ENCODE measurements around the gene ALOX12.

Gene ALOX12

DNA sequence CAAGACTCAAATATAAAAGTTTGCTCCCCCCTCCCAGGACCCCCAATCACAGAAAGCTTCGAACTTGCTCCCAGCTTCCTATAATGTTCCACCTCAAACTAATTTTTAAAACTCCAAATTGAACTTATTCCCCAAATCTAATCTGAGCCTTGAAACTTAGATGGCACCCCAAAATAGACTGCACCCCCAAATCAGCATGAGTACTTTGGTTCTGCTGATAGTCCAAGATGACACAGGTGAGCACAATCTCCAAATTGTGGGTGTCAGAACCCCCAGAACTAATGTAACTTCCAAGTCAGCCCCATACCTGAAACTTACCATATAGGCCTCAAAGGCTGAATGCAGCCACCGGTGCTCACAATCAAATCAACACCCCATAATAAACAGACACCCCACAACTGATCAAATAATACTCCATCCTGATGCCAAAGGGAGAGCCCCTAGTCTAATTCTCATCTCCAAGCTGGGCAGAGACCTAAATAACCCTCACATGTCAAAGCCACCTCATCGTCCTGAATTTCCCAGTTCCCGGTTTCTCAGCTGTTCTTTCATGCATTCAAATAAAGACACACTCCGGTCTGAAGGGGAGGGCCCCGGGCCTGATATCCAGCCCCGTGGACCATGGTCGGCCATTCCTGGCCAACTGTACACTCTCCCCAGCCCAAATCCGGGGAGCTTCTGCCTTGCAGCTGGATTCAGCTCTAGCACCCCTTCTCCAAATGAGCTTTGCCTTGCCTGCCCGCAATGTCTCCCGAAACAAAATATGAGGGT lies 25.2 kb downstream of the ALOX12 start:
- no peak for DNase-seq (ENCODE audit: extremely low read depth in 1 of 2, low read depth in 1 of 2)

DNA sequence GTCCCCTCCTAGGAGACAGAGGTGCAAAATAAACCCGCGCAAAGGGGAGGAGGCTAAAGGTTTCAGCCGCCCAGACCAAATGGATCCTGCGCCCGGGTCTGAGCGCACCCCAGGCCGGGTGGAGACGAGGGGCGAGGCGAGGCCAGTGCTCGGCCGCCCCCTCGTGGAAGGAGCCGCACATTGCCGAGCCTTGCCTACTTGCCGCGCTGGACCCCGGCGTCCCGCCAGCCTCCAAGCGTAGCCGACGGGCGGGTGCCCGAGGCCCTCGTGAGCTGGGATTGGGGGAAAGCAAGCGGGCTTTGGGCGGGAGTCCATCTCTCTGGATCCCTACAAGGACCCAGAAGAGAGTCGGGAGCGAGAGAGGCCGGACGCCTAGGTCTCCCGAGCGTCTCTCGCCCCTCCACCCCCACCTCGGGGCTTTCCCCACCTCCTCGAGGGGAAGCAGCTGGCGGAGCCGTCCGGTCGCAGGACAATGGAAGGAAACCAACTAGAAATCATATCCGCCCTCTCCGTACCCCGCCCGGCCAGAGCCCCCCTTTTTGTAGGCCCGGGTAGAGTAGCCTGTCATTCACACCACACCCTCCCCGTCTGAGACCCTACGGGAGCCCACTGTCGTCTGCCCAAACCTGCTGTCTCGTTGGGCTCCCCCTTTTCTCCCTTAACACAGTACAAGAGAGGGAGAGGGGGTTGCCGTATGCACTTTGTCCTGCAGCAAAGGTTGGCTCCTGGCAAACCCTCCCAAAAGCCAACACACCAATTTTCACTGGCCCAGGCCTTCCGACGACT lies 26.3 kb downstream of the ALOX12 start:
- DNase-seq (ENCODE audit: extremely low read depth in 1 of 2, low read depth in 1 of 2): peak in 1 of 2 donors; percentile 58

DNA sequence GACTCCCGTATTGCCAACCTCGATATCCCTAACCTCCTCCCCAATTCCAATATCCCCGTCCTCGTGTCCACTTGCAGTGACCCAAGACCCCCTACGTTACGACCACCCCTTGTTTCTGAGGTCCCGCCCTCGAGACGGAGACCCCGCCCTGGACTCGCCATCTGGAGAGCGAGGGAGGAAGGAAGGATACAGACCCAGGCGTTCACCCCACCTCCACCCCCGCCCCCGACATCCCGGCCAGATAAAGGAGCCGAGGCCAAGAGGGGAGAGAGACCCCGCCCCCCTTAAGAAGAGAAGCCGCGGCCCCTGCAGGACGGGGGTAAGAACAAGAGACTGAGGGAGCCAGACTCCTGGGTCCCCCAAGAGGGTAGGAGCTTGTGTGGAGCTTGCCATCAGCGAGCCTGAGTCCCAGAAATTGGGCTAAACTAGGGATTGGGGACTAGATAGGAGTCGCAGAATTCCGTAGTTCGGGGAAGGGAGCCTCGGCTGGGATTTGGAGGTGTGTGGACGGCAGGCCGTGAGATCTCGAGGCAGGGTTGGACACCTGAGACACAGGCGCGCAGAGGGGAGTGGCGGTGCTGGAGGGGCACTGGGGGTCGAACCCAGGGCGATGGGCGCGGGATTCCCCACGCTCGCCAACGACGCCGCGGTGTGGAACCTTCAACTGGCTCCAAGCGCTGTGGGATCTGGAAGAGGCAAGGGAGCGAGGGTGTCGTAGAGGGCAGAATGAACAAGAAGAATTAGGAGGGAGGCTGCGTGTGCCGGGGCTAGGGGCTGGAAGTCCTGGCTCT lies 27.1 kb downstream of the ALOX12 start, which contains the start of gene BCL6B:
BCL6B (plus strand) TSS at position 270 of the 791 bp plus-strand sequence. CDS start 622 bp downstream, outside the sequence.
- no peak for DNase-seq (ENCODE audit: extremely low read depth in 1 of 2, low read depth in 1 of 2)

DNA sequence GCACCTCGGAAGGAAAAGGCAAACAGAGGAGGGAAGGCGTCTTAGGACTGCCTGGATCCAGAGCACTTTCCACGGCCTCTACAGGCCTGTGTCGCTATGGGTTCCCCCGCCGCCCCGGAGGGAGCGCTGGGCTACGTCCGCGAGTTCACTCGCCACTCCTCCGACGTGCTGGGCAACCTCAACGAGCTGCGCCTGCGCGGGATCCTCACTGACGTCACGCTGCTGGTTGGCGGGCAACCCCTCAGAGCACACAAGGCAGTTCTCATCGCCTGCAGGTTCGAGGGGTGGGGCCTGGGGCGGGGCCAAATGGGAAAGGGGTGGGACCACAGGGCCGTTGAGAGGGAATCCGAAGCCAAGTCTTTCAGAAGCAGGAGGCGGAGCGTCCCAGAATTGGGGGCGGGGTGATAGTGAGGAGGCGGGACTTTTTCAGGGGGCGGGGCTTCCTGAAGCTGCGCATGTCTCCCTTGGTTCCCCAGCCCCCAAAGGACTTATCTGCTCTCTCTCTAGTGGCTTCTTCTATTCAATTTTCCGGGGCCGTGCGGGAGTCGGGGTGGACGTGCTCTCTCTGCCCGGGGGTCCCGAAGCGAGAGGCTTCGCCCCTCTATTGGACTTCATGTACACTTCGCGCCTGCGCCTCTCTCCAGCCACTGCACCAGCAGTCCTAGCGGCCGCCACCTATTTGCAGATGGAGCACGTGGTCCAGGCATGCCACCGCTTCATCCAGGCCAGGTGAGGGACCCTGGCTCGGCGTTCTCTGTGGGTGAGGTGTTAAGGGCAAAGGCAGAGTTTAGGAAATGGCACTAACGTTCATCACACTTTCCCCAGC lies 27.9 kb downstream of the ALOX12 start:
- peak; percentile 87 to 94 for DNase-seq (ENCODE audit: extremely low read depth in 1 of 2, low read depth in 1 of 2)

DNA sequence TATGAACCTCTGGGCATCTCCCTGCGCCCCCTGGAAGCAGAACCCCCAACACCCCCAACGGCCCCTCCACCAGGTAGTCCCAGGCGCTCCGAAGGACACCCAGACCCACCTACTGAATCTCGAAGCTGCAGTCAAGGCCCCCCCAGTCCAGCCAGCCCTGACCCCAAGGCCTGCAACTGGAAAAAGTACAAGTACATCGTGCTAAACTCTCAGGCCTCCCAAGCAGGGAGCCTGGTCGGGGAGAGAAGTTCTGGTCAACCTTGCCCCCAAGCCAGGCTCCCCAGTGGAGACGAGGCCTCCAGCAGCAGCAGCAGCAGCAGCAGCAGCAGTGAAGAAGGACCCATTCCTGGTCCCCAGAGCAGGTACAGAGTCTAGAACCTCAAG lies 28.5 kb downstream of the ALOX12 start:
- no peak for DNase-seq (ENCODE audit: extremely low read depth in 1 of 2, low read depth in 1 of 2)

DNA sequence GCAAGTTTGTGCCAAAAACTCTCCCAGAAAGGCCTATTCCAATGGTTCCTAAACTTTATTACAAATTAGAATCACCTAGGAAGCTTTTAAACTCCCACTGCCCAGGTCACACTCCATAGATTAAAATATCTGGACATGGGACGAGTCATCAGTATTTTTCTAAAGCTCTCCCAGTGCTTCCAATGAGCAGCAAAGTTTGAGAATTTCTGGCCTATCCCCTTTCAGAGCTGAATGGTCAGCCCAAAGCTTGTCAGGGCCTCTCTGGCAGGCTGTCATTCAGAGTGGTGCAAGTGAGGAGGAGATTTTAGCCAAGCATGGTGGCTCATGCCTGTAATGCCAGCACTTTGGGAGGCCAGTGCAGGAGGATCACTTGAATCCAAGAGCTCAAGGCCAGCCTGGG lies 29.4 kb downstream of the ALOX12 start:
- DNase-seq (ENCODE audit: extremely low read depth in 1 of 2, low read depth in 1 of 2): no peak

DNA sequence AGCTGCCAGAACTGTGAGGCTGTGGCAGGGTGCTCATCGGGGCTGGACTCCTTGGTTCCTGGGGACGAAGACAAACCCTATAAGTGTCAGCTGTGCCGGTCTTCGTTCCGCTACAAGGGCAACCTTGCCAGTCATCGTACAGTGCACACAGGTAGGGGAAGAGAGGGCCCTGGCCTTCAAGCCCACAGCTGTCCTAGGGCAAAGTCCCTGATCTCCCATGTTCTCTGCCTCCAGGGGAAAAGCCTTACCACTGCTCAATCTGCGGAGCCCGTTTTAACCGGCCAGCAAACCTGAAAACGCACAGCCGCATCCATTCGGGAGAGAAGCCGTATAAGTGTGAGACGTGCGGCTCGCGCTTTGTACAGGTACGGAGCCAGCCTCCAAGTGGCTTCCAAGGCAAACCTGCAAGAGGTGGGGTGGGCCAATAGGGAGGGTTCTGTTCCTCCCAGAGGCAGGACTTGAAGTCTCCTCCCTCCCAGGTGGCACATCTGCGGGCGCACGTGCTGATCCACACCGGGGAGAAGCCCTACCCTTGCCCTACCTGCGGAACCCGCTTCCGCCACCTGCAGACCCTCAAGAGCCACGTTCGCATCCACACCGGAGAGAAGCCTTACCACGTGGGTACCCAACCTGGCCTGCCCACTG lies 30.7 kb downstream of the ALOX12 start:
- DNase-seq (ENCODE audit: extremely low read depth in 1 of 2, low read depth in 1 of 2): no peak

DNA sequence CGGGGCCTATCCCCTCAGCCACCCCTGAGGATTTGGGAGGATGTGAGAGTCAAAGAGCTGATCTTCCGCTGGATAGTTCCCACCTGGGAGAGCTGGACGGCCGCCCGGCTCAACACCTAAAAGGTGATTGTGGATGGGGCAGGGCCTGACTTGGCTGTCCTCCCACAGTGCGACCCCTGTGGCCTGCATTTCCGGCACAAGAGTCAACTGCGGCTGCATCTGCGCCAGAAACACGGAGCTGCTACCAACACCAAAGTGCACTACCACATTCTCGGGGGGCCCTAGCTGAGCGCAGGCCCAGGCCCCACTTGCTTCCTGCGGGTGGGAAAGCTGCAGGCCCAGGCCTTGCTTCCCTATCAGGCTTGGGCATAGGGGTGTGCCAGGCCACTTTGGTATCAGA lies 31.5 kb downstream of the ALOX12 start:
- no peak for DNase-seq (ENCODE audit: extremely low read depth in 1 of 2, low read depth in 1 of 2)

DNA sequence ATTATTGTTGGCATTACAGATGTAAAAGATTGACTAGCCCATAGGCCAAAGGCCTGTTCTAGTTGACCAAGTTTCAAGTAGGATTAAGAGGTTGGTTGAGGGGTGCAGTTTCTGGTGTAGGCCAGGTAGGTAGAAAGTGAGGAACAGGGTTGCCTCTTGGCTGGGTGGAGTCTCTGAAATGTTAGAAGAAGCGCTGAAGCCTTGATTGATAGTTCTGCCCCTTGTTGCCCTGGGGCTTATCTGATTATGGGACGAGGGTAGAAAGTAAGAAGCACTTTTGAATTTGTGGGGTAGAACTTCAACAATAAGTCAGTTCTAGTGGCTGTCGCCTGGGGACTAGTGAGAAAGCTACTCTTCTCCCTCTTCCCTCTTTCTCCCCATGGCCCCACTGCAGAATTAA lies 33.2 kb downstream of the ALOX12 start:
- no peak for DNase-seq (ENCODE audit: extremely low read depth in 1 of 2, low read depth in 1 of 2)

DNA sequence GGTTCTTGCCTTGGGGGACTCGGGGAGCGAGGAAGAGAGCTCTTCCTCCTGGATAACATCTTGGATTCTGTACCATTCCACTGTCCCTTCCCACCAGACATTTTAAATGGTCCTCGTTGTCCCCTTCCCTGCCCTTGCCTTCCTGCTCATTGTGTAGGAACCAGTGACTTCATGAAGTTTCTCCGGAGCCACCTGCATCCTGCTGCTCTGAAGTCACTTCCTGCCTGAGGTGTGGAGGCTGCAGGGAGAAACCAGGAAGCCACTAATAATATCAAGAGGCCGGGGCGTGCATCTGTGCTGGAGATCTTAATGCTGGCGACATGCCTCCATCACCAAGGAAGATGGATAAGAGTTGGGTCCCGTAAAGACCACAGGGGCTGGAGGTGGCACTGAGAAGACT lies 33.8 kb downstream of the ALOX12 start:
- no peak for DNase-seq (ENCODE audit: extremely low read depth in 1 of 2, low read depth in 1 of 2)

DNA sequence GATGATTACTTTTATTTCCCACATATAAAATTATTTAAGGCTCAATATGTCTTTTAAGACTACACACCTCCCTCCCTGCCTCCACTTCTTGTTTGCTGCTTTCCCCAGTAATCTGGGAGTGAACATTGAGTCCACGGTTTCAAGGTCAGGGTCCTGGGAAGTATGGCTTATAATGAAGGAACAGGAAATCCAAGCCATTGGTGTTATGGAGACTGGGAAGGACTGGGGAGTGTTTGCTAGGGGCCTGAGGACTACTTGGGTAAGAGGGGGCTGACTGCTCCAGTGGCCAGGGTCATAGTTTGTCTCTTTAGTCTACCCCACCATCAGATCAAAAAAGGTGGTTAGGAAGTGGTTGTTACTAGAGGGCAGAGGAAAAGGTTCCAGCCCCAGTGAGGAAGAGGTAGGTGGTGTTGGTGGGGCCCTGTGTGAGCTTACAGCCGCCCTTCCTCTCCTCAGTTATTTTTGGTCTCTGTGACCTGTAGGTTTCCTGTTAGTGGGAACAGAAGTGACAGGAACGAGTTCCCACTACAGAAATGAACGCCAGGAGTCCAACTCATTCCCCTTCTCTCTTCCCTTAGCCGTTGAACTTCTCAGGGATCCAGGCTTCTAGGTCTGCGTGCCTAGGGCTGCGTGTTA lies 39.2 kb downstream of the ALOX12 start:
- no peak for DNase-seq (ENCODE audit: extremely low read depth in 1 of 2, low read depth in 1 of 2)

DNA sequence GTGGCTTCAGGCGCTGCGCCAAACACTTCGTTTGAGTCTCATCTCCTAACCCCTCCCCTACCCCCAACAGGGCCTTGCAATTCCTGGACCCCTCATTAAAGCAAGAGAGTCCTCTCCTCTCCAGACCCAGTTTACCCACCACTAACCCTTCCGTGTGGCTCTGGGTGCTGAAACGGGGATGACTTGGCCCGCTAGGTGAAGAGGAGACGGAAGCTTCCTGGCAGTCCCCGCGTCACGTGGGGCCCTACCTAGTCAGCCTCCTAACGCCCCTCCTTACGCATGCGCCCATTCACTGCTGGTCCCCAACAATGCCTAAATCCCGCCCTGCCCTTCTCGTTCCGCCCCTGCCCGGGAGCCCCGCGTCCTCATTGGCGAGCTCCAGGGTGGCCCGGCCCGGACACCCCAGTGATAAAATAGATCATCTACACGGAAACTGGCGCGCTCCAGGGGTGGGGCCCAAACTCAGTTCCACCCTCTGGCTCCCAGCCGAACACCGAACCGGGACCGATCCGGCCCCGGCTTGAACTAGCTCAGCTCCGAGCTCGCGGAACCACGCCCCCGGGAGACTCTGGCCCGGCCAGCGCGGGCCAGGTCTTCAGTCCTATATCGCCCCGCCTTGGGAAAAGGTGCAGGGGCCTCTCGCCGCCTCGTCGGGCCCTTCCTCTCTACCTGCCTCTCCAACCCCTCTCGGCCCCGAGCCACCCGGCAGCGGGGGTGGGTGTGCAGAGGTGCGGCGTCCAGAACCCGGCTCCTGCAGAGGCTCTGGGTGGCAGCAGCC lies 39.9 kb downstream of the ALOX12 start, which contains the start of gene SLC16A13:
SLC16A13 (plus strand) TSS at position 425 of the 778 bp plus-strand sequence. CDS start 368 bp downstream, outside the sequence.
- DNase-seq (ENCODE audit: extremely low read depth in 1 of 2, low read depth in 1 of 2): peak; percentile 97 to 99

DNA sequence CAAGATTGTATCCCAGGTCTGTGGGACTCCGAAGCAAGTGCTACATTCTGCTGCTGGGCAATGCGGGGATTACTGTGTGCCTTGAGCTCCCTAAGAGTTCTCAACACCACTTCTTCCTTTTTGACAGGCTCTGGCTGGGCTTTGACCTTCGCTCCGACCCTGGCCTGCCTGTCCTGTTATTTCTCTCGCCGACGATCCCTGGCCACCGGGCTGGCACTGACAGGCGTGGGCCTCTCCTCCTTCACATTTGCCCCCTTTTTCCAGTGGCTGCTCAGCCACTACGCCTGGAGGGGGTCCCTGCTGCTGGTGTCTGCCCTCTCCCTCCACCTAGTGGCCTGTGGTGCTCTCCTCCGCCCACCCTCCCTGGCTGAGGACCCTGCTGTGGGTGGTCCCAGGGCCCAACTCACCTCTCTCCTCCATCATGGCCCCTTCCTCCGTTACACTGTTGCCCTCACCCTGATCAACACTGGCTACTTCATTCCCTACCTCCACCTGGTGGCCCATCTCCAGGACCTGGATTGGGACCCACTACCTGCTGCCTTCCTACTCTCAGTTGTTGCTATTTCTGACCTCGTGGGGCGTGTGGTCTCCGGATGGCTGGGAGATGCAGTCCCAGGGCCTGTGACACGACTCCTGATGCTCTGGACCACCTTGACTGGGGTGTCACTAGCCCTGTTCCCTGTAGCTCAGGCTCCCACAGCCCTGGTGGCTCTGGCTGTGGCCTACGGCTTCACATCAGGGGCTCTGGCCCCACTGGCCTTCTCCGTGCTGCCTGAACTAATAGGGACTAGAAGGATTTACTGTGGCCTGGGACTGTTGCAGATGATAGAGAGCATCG lies 42.4 kb downstream of the ALOX12 start:
- no peak for DNase-seq (ENCODE audit: extremely low read depth in 1 of 2, low read depth in 1 of 2)

DNA sequence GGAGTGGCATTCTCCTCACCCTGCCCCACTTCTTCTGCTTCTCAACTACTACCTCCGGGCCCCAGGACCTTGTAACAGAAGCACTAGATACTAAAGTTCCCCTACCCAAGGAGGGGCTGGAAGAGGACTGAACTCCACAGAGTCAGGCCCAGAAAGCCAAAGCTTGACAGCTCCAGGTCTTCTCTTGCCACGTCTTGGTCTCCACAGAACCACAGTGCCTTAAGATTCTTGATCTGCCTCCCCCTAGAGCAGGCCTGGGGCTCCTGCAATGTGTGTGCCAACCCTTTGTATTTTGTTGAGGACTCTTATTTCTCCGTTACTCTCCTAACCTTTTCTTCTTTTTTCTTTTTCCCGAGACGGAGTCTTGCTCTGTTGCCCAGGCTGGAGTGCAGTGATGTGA lies 44.0 kb downstream of the ALOX12 start:
- DNase-seq (ENCODE audit: extremely low read depth in 1 of 2, low read depth in 1 of 2): no peak

DNA sequence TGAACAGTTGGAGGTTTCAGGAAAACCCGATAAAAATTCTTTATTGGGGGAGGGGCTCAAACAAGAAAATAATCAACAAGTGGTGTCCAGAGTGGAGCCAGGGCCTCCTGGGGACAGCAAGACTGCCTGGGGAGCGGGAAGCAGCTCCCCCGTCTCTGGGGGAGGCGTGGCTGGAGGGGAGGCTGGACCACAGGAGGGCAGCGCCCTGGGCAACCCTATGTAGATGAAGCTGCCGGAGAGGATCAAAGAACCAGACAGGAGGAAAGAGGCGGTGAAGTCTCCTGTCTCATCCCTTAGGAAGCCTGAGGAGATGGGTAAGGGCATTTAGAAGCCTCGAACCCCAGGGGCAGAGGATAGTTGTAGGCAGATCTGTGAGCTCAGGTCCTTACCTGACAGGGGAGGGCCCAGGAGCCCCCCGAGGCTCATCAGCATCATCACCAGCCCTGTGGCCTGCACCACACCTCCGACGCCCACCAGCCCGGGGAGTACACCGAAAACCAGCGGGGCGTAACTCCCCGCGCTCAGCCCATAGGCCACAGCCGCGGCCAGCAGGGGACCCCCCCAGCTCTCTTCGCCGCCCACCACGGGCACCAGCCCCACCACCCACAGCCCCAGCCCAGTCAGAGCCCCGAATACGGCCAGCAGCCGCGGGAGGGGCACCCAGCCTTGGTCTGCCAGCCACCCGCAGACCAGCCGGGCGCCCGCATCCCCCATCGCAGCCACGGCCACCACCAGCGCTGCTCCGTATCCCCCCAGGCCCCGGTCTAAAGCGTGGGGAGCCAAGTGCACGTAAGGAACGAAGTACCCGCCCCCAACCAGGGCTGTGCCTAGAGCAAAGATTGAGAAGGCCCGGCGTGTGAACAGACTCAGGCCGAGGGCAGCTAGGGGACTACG lies 46.0 kb downstream of the ALOX12 start:
- no peak for DNase-seq (ENCODE audit: extremely low read depth in 1 of 2, low read depth in 1 of 2)

DNA sequence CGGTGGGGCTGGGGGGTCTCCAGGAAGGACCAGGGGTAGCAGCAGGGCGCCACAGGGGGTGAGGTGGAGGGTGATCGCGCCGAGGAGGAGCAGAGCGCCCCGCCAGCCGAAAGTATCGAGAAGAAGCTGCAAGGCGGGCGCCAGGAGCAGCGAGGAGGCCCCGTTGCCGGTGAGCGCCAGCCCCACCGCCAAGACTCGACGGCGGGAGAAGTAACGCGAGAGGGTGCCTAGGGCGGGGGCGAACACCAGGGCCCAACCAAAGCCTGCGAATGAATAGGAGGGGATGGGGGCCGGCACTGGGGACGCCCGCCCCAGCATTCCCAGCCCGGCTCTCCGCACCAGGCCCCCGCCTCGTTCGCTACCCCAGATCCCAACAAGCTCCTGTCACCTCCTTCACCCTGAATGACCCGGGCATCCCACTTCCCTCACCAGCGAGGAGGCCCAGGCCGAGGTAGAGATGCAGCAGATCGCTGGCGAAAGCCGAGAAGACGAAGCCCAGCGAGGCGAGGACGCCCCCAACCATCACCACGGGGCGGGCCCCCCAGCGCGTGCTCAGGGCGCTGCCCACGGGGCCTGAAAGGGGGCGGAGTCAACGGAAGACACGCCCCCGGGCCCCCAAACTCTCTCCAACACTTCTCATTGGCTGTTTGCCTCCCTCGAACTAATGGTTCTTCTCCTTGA lies 46.8 kb downstream of the ALOX12 start:
- no peak for DNase-seq (ENCODE audit: extremely low read depth in 1 of 2, low read depth in 1 of 2)

All from stimulated activated CD8-positive, alpha-beta memory T cell treated with anti-CD3 and anti-CD28 coated beads, Interleukin-7, amount 100 ng/mL, for 48 hours (primary cell).